ENCODE results near the gene TRPV6. TPM values are rescaled to one million over a fixed set of nuclear protein-coding genes. Genes with fewer than 3 reads are reported as not detected.
A peak's percentile ranks its signal among the peaks of the same experiment; 100 is the strongest.

Gene TRPV6
- total RNA-seq, 1 experiment from 2014 or later = not detected

DNA sequence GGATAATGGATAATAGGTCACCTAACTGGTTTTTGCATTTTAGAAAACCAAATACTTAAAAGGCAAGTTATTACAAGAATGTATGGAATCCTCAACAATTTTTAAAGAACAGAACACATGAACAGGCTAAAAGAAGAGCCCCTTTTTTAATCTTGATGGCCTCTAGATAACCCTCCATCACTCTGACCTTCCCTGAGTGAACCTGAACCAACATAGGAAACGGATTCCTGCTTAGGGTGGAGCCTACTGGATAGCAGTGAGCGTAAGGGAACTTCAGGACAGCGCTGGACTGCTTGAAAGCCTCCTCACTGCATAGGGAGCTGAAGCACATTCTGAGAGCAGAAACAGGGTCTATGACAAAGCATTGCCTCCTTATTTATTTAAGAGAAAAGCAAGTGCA lies 27.5 kb upstream of the TRPV6 start:
- Histone ChIP-seq H3K27me3 (no peaks in the 10 kb centered on the region), H3K4me3 (no peak overlapping the region), H3K36me3 (no peaks in the 10 kb centered on the region), H3K9me3 (no peaks in the 10 kb centered on the region)
- DNase-seq = no peak

DNA sequence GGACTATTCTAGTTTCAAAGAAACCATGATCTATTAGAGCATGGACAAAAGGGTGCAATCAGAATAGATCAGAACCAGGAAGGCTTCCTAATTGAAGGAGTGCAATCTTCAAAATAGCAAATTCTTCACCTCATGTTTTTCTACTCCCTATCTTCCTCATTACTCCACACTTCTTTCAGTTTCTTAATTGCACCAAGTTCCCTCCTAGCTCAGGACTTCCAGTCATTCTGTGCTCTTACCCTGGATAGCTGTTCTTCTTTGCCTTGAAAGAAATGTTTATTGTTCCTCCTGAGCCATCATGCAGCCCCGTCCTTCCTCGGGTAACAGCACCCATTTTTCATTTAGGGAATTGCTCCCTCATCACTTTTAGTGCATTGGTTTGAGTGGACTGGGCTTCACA lies 24.9 kb upstream of the TRPV6 start:
- no peak for DNase-seq
- Histone ChIP-seq H3K9me3 (no peaks in the 10 kb centered on the region), H3K4me3 (no peak overlapping the region), H3K36me3 (no peaks in the 10 kb centered on the region), H3K27me3 (no peaks in the 10 kb centered on the region)

DNA sequence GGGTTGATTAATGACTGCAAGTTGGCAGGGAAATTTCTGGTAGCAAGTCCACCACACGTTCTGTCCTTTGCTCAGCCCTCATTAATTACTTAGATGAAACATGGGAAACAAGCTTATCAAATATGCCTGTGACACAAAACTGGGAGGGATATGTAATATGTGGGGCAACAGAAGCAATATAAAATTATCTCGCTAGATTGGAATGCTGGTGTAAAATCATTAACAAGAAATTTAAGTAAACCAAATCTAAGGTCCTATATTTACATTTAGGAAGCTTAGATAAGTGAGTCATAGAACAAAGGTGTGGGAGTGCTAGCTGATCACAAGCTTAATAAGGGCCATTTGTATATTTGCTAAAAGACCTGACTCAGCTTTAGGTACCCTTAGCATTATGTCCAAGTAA lies 24.5 kb upstream of the TRPV6 start:
- H3K27me3 ChIP-seq = no peaks in the 10 kb centered on the region
- no peak for DNase-seq

DNA sequence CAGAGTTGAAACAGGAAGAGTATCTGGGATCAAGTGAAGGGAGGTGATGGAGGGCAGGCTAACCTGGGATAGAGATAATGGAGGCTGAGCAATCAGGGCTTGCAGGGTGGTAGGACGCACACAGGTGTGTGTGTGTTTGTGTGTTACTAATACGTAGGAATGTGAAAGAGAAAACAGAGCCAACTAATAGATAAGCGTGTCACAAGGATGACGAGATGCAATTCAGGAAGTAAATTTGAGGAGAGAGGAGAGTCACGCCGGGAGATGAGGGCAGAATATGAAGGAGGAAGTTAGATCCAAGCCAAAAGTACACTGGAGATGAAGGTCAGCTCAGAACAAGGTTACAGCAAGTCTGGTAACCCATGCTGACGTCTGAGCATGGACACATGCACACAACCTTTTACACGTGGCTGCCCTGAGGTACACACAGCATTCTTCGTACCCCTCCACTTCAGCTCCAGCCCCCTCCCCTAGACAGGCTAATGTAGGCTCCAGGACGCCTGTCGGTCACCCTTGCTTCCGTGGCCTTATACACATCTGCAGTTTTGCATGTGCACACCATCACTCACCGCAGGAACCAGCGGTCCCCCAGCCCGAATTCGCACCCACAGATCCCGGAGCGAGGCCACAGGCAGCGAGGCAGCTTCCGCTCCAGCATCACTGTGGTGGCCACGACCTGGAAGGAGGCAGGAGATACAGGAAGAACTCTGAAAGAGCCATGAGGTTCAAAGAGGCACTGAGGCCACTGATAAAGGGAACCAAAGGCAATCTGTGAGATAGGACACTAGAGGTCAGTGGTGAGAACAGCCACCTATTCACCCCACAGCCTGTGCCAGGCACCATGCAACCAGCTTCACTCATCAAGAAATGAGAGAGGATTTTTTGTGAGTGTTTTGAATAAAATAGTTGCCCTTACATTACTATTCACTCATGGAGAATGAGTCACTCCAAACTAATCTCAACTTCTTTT lies 23.7 kb upstream of the TRPV6 start:
- Histone ChIP-seq H3K9me3 (no peaks in the 10 kb centered on the region), H3K4me3 (no peak overlapping the region), H3K27me3 (no peaks in the 10 kb centered on the region), H3K36me3 (no peaks in the 10 kb centered on the region)
- DNase-seq = peak; percentile 13

More for the DNA sequence above, 24.5 kb upstream of the TRPV6 start:
- H3K9me3 ChIP-seq = no peaks in the 10 kb centered on the region
- H3K36me3 ChIP-seq = no peaks in the 10 kb centered on the region
- H3K4me3 ChIP-seq = no peak overlapping the region

DNA sequence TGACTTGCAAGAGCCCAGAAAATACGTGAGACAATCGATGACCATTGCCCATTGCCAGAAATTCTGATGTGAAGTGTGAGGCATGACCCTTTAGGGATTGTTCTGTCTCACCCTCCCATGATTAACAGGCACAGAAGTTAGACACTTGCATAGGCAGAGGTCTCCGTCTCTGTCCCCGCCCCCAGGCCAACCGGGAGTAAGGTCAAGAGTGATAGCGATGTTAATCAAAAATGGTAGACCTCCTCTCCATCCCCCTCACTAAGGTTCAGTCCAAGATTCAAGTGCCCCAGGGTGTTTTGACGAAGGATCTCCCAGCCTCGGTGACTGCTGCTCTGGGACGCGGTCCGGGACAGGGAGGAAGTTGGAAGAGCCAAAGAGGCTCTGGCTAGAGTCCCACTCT lies 22.7 kb upstream of the TRPV6 start:
- no peaks in the 10 kb centered on the region for H3K27me3 ChIP-seq
- DNase-seq = no peak
- no peaks in the 10 kb centered on the region for H3K9me3 ChIP-seq
- no peak overlapping the region for H3K4me3 ChIP-seq
- H3K36me3 ChIP-seq = no peaks in the 10 kb centered on the region

DNA sequence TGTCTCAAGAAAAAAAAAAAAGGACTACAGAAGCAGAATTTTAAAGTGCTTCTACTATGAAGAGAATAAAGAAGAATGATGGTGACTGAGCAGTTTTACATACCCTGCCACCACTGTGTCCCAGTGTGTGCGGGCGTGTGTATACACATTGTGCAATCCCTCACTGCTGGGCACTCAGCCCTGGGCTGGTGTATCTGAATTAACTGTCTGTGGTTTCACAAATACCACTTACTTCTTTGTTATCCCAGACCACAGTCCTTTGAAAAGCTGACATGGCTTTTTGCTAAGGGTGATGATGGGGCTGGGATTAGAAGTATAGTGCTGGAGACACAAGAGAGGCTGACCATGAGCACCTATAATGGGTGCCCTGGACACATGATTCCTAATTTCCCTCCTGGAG lies 21.1 kb upstream of the TRPV6 start:
- DNase-seq = no peak
- Histone ChIP-seq H3K4me3 (no peak overlapping the region), H3K36me3 (no peaks in the 10 kb centered on the region), H3K27me3 (no peaks in the 10 kb centered on the region), H3K9me3 (no peaks in the 10 kb centered on the region)

DNA sequence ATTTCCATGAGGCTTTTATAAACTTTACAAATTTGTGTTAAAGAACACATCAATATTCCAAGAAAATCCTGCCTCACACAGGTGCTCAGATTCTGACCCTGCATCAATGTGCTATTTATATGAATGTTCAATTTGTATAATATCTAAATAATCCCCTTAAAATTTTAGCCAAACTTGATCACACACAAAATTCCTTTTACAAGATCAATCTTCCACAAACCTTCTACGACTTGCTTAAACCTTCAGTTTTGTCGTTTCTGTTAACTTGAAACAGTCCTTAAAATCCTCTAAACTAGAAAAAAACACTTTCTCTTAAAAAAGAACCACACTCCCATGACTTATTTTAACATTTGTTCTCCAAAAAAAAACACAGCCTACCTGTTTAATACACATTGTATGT lies 20.2 kb upstream of the TRPV6 start:
- Histone ChIP-seq H3K4me3 (no peak overlapping the region), H3K27me3 (no peaks in the 10 kb centered on the region), H3K9me3 (no peaks in the 10 kb centered on the region), H3K36me3 (no peaks in the 10 kb centered on the region)
- DNase-seq = no peak

DNA sequence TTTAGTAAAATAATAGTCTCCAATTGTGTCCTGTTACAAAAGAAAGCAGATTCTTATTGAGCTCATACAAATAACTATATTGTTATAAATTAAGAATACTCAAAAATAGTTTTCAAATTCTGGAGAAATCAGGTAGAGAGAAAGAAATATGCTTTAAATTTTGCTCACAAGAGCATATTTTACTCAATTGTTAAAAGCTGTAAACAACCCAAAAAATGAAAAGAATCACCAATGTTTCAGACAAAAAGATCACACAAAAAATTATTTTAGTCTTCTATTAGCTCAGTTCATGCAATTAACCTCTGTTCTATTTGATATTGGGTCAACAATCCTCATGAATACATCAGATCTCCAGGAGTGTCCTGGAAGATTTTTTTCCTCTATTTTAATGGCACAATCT lies 18.6 kb upstream of the TRPV6 start:
- Histone ChIP-seq H3K36me3 (no peaks in the 10 kb centered on the region), H3K27me3 (no peaks in the 10 kb centered on the region), H3K9me3 (no peaks in the 10 kb centered on the region), H3K4me3 (no peak overlapping the region)
- DNase-seq = no peak

DNA sequence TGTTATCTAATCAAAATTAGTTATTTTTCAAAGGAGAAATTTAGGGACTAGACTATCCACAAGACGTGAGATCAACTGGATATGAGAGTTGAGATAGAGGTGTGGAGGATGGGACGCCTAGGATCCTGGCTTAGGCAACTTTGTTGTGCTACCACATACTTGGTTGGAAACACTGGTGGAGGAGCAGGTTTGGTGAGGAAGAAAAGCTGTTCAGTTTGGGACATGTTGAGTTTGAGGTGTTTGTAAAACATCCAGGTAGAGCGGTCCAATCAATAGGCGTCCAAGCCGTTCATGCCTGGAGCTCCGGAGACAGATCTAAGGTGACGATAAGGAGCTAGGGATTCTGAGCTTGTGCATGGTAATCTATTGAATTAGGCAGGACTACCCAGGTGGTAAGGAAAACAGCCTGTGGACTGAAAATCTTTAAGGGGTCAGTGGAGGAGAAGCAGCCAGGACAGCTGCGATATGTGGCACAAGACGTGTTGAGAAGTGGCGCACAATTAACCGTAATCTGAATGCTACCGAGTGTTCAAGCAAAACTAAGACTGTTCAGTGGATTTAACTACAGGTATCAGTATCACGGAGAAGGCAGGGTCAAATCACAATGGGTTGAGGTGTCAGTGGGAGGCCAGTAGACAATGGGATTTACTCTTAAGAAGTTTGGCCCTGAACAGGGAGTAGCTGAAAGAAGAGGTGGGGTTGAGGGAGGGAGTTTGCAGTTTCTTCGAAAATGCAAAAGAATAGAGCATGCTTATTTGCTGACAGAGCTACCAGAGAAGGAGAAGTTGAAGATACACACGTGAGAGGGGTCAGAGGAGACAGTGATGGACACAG lies 16.1 kb upstream of the TRPV6 start:
- Histone ChIP-seq H3K9me3 (no peaks in the 10 kb centered on the region), H3K27me3 (no peaks in the 10 kb centered on the region), H3K36me3 (no peaks in the 10 kb centered on the region), H3K4me3 (no peak overlapping the region)
- no peak for DNase-seq

DNA sequence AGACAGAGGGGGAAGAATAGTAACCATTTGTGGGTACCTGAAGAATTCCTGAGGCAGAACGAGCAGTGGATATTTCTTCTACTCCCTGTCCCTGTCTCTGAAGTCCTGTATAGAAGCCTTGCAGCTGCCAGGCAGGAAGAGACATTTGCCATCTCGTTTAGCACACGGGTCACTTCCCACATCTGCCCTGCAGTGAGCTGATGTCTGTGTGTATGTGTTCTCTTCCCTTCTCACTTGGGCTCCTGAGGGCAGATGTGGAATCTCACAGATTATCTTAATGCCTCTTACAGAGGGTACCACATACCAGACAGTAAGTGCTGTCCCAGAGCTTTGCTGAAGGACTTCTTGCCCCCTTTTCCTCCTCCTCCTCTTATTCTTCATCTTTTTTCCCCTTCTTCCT lies 14.1 kb upstream of the TRPV6 start:
- H3K36me3 ChIP-seq = no peaks in the 10 kb centered on the region
- H3K27me3 ChIP-seq = no peaks in the 10 kb centered on the region
- DNase-seq = no peak

DNA sequence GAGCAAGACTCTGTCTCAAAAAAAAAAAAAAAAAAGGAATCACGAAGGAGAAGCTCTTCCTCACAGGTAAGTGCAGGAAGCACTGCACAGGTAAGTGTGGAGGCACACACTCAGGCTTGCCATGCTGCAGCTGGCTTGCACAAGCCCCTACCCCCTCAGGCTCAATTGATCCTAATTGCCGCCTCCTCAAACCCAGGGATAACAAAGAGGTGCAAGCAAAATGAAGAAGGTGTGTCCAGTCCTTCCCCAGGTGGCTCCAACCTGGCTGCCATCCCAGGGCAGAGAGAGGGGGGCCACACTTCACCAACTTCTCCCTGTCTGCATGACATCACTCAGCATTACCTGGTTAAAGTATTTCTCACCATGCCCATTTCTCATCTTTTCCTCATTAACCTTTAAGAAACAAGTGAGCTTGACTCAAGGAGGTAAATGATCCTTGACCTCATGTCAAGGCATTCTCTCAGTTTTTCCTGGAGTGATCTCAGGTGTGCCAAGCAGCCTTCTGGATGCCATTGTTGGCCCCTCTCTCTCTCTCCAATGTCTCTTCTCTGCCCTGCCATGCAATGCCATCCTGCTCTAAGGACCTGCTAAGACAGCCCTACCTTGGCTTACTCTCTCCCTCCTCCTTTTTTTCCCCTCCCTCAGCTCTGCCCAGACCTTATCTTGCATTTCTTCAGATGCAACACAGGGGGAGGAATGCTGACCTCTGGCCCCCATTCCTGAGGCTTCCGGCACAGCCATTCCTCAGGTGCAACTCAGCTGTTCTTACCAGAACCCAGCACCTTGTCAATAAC lies 13.0 kb upstream of the TRPV6 start:
- Histone ChIP-seq H3K4me3 (no peak overlapping the region), H3K36me3 (no peaks in the 10 kb centered on the region), H3K9me3 (no peaks in the 10 kb centered on the region), H3K27me3 (no peaks in the 10 kb centered on the region)
- no peak for DNase-seq

More for the DNA sequence above, 14.1 kb upstream of the TRPV6 start:
- H3K4me3 ChIP-seq = no peak overlapping the region
- no peaks in the 10 kb centered on the region for H3K9me3 ChIP-seq

DNA sequence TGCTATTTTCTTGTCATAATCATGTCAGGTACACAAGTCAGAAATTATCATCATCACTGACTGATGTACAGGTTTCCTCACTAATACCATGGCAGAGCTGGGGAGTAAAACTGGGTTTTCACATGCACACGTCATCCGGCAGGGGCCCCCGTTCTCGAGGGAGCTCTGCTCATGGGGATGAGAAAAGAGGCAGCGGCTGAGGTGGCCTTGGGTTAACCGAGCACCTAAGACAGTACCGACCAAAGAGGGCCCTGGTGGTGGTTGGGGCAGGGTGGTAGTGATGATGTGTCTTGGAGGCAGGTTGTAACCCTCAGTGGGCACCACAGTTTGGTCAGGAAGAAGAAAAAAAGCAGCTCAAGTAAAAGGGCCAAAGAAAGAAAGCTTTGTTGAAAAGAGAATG lies 12.1 kb upstream of the TRPV6 start:
- H3K4me3 ChIP-seq = no peak overlapping the region
- no peak for DNase-seq
- H3K36me3 ChIP-seq = no peaks in the 10 kb centered on the region
- H3K9me3 ChIP-seq = no peaks in the 10 kb centered on the region
- H3K27me3 ChIP-seq = no peaks in the 10 kb centered on the region

DNA sequence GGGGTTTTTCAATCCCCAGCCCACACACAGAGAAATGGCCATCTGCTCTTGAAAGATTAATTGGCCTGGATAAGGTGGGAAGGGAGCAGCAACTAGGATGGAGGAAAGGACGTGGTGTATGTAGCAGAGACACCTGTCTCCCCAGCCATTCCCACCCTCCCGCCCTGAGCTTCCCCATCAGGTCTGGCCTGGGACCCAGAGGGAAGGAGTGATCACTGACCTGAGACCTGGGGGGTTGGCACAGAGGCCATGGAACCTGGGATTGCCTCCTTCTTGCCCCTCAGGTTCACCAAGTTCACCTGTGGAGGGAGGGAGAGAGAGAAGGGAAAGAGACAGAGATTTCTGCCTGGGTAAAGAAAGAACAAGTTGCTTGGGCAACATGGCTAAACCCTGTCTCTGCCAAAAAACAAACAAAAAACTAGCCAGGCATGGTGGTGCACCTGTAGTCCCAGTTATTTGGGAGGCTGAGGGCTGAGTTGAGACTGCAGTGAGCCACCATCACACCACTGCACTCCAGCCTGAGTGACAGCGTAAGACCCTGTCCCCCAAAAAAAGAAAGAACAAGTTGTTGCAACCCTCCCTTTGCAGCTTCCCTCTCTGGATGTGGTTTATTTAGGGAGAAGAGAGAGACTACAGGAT lies 11.3 kb upstream of the TRPV6 start:
- no peaks in the 10 kb centered on the region for H3K27me3 ChIP-seq
- H3K36me3 ChIP-seq = no peaks in the 10 kb centered on the region
- no peaks in the 10 kb centered on the region for H3K9me3 ChIP-seq
- DNase-seq = no peak
- no peak overlapping the region for H3K4me3 ChIP-seq

DNA sequence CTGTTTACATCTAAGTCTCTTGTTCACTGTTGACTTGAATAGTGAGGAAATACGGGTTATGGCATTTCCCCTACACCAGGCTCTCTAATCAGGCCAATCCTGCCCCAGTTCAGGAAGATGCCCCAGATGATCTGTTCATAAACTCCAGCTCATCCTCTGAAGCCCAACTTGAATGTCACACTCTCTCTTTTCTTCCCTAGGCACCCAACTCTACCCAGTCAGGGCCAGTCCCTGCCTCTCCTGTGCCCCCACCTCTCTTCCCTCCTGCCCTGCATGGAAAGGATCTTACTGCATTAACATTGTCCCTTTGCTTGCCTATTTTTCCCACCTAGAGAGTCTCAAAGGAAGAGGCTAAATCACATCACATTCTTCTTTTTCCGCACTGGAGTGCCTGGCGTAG lies 10.6 kb upstream of the TRPV6 start:
- Histone ChIP-seq H3K36me3 (no peaks in the 10 kb centered on the region), H3K9me3 (no peaks in the 10 kb centered on the region), H3K4me3 (no peak overlapping the region), H3K27me3 (no peaks in the 10 kb centered on the region)
- DNase-seq = no peak

DNA sequence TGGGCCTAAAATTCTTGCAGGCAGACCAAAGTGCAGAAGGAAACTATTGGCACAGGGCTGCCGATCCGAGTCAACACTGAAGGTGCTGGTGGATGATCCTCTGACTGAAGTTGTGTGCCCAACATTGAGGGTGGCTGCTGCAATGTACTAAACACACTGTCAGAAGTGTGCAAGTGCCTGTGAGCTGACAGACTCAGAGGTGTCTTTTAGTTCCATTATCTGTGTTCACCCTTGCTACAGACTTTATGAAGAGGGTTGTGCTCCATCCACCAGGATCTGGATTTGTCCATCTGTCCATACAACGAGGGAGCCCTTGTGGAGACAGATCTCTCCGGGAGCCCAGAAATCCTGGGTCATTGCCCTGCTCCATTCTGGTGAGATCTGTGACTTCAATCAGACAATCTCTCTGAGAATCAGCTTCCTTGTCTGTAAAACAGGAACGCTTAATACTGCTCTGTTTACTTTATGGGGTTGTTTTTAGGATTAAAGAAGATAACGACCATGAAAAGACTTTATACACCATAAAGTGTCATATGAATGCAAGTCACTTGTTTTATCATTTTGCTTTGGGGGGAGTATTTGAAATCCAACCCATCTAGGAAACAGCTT lies 9.5 kb upstream of the TRPV6 start:
- no peak overlapping the region for H3K4me3 ChIP-seq
- no peaks in the 10 kb centered on the region for H3K9me3 ChIP-seq
- no peaks in the 10 kb centered on the region for H3K36me3 ChIP-seq
- no peak for DNase-seq
- no peaks in the 10 kb centered on the region for H3K27me3 ChIP-seq
